HUES48 (cell line): ENCODE results near the gene MAP3K7CL.

Source experiments
- H3K27ac ChIP-seq: one replicate; pipeline ENCODE4 v1.7.0; 2013; ENCODE audit warnings: low read depth, low read length, inconsistent platforms
- H3K27me3 ChIP-seq: 2 replicates; pipeline ENCODE4 v1.6.1; 2013; ENCODE audit warnings: mild to moderate bottlenecking, low read length; ENCODE audit not compliant: control insufficient read depth, insufficient read depth
- H3K36me3 ChIP-seq: 2 replicates; pipeline ENCODE4 v1.6.1; 2013; ENCODE audit warnings: low read length; ENCODE audit not compliant: control insufficient read depth, insufficient read depth
- H3K4me1 ChIP-seq: 2 replicates; pipeline ENCODE4 v1.6.1; 2013; ENCODE audit warnings: mild to moderate bottlenecking, low read length; ENCODE audit not compliant: control insufficient read depth, insufficient read depth
- H3K4me3 ChIP-seq: 2 replicates; pipeline ENCODE4 v1.5.1; 2013; ENCODE audit warnings: mild to moderate bottlenecking, low read depth, low read length
- H3K9ac ChIP-seq: 2 replicates; pipeline ENCODE4 v1.6.1; 2013; ENCODE audit warnings: mild to moderate bottlenecking, low read depth, low read length, moderate library complexity
- H3K9me3 ChIP-seq: 2 replicates; pipeline ENCODE4 v1.6.1; 2013; ENCODE audit warnings: low read length; ENCODE audit not compliant: control insufficient read depth, insufficient read depth

The MAP3K7CL gene

GRCh38 chr21:29130270-29130969 lies at the start of gene MAP3K7CL:
Gene MAP3K7CL (plus strand): TSS chr21:29130644. CDS start chr21:29133345, 2,701 bp downstream.
- H3K4me1 ChIP-seq: no peaks in the 10 kb centered on the region

GRCh38 chr21:29082046-29082815 lies 48.2 kb upstream of the MAP3K7CL start:
- Histone ChIP-seq H3K4me1 (no peaks in the 10 kb centered on the region), H3K27ac (no peak overlapping the region), H3K36me3 (no peaks in the 10 kb centered on the region), H3K27me3 (peaks cover 4% of the 10 kb centered on the region; the same call in 1 of the 2 replicates), H3K9ac (no peak overlapping the region), H3K4me3 (no peak overlapping the region), H3K9me3 (no peaks in the 10 kb centered on the region)

More at GRCh38 chr21:29130270-29130969, at the start of gene MAP3K7CL:
- no peak within 1 kb of the TSS for H3K4me3 ChIP-seq
- no peak within 1 kb of the TSS for H3K9ac ChIP-seq
- no peak within 1 kb of the TSS for H3K27ac ChIP-seq
- no peaks in the 10 kb centered on the region for H3K36me3 ChIP-seq
- H3K9me3 ChIP-seq: no peaks in the 10 kb centered on the region
- no peaks in the 10 kb centered on the region for H3K27me3 ChIP-seq

- no peak overlapping the region for H3K4me3 ChIP-seq
- no peaks in the 10 kb centered on the region for H3K4me1 ChIP-seq
- no peak overlapping the region for H3K27ac ChIP-seq
- no peak overlapping the region for H3K9ac ChIP-seq
- H3K27me3 ChIP-seq: peaks cover 4% of the 10 kb centered on the region; the same call in 1 of the 2 replicates
- no peaks in the 10 kb centered on the region for H3K9me3 ChIP-seq
- H3K36me3 ChIP-seq: no peaks in the 10 kb centered on the region
Measured at GRCh38 chr21:29083306-29083705, 47.1 kb upstream of the MAP3K7CL start.

- Histone ChIP-seq H3K36me3 (no peaks in the 10 kb centered on the region), H3K27me3 (peaks cover 4% of the 10 kb centered on the region; the same call in 1 of the 2 replicates), H3K4me3 (no peak overlapping the region), H3K9me3 (no peaks in the 10 kb centered on the region), H3K27ac (no peak overlapping the region), H3K9ac (no peak overlapping the region), H3K4me1 (no peaks in the 10 kb centered on the region)
Measured at GRCh38 chr21:29084372-29084771, 46.1 kb upstream of the MAP3K7CL start.

GRCh38 chr21:29085106-29085752 lies 45.2 kb upstream of the MAP3K7CL start:
- Histone ChIP-seq H3K9me3 (no peaks in the 10 kb centered on the region), H3K9ac (no peak overlapping the region), H3K27me3 (peaks cover 4% of the 10 kb centered on the region; the same call in 1 of the 2 replicates), H3K4me1 (no peaks in the 10 kb centered on the region), H3K36me3 (no peaks in the 10 kb centered on the region), H3K27ac (no peak overlapping the region), H3K4me3 (no peak overlapping the region)

GRCh38 chr21:29091033-29091432 lies 39.4 kb upstream of the MAP3K7CL start:
- no peaks in the 10 kb centered on the region for H3K9me3 ChIP-seq
- no peak overlapping the region for H3K4me3 ChIP-seq
- no peaks in the 10 kb centered on the region for H3K36me3 ChIP-seq
- H3K27me3 ChIP-seq: peaks cover 4% of the 10 kb centered on the region; the same call in 1 of the 2 replicates
- H3K9ac ChIP-seq: no peak overlapping the region
- no peak overlapping the region for H3K27ac ChIP-seq
- no peaks in the 10 kb centered on the region; the same call in 1 of the 2 replicates for H3K4me1 ChIP-seq

- no peaks in the 10 kb centered on the region for H3K36me3 ChIP-seq
- H3K4me1 ChIP-seq: no peaks in the 10 kb centered on the region; the same call in 1 of the 2 replicates
- H3K9me3 ChIP-seq: no peaks in the 10 kb centered on the region
- no peaks in the 10 kb centered on the region for H3K27me3 ChIP-seq
- no peak overlapping the region for H3K4me3 ChIP-seq
- no peak overlapping the region for H3K27ac ChIP-seq
- H3K9ac ChIP-seq: no peak overlapping the region
Measured at GRCh38 chr21:29092102-29092959, 38.1 kb upstream of the MAP3K7CL start.

- Histone ChIP-seq H3K9me3 (no peaks in the 10 kb centered on the region), H3K9ac (no peak overlapping the region), H3K4me1 (no peaks in the 10 kb centered on the region; the same call in 1 of the 2 replicates), H3K27me3 (no peaks in the 10 kb centered on the region), H3K4me3 (no peak overlapping the region), H3K27ac (no peak overlapping the region), H3K36me3 (no peaks in the 10 kb centered on the region)
Measured at GRCh38 chr21:29096218-29097015, 34.0 kb upstream of the MAP3K7CL start.

GRCh38 chr21:29098156-29098555 lies 32.3 kb upstream of the MAP3K7CL start:
- no peaks in the 10 kb centered on the region for H3K27me3 ChIP-seq
- H3K27ac ChIP-seq: no peak overlapping the region
- H3K9me3 ChIP-seq: no peaks in the 10 kb centered on the region
- no peak overlapping the region for H3K9ac ChIP-seq
- H3K4me3 ChIP-seq: no peak overlapping the region
- H3K36me3 ChIP-seq: no peaks in the 10 kb centered on the region
- no peaks in the 10 kb centered on the region; the same call in 1 of the 2 replicates for H3K4me1 ChIP-seq
